ENCODE measurements around the gene COL18A1.

The COL18A1 gene

DNA sequence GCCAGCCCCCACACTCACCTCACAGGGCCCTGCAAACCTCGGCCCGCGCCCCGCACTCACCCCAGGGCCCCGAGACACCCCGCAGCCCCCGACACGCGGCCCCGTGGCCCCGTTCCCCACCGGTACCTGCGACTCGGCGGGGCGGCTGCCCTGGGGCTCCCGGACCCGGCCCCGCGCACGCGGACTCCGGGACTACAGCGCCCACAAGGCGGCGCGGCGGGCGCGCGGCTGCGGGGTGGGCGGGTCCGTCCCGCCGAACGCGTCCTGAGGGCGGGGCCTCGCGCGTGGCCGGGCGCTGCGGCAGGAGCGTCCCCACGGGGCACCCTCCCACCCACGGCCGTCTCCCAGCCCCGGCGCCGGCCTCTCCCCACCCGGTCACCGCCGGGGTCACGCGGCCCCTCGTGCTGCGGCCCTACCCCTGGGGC is 137.3 kb downstream of the COL18A1 start, which contains the start of gene SLC19A1:
Gene SLC19A1 (minus strand): TSS at position 199 of the 425 bp plus-strand sequence. CDS start 4,481 bp downstream, outside the sequence.
- peak; percentile 58 for TF ChIP-seq MAX (IDR thresholded peaks at IDR 0.05; ENCODE audit: low read depth, low read length)
- TF ChIP-seq, protein P1, sequence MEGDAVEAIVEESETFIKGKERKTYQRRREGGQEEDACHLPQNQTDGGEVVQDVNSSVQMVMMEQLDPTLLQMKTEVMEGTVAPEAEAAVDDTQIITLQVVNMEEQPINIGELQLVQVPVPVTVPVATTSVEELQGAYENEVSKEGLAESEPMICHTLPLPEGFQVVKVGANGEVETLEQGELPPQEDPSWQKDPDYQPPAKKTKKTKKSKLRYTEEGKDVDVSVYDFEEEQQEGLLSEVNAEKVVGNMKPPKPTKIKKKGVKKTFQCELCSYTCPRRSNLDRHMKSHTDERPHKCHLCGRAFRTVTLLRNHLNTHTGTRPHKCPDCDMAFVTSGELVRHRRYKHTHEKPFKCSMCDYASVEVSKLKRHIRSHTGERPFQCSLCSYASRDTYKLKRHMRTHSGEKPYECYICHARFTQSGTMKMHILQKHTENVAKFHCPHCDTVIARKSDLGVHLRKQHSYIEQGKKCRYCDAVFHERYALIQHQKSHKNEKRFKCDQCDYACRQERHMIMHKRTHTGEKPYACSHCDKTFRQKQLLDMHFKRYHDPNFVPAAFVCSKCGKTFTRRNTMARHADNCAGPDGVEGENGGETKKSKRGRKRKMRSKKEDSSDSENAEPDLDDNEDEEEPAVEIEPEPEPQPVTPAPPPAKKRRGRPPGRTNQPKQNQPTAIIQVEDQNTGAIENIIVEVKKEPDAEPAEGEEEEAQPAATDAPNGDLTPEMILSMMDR (IDR thresholded peaks at IDR 0.05; ENCODE audit: low read depth, low read length) = no peak
- no peak for TF ChIP-seq POLR2A (IDR thresholded peaks at IDR 0.05; ENCODE audit: extremely low read depth, insufficient read length)
- peak; percentile 94 for TF ChIP-seq MYC (IDR thresholded peaks at IDR 0.05; ENCODE audit: low read depth, low read length)
- peak within 1 kb of the TSS; percentile 91 for H3K4me3 ChIP-seq (ENCODE audit: low read depth, low read length)
- peak; percentile 77 for DNase-seq (ENCODE audit: low read depth)

DNA sequence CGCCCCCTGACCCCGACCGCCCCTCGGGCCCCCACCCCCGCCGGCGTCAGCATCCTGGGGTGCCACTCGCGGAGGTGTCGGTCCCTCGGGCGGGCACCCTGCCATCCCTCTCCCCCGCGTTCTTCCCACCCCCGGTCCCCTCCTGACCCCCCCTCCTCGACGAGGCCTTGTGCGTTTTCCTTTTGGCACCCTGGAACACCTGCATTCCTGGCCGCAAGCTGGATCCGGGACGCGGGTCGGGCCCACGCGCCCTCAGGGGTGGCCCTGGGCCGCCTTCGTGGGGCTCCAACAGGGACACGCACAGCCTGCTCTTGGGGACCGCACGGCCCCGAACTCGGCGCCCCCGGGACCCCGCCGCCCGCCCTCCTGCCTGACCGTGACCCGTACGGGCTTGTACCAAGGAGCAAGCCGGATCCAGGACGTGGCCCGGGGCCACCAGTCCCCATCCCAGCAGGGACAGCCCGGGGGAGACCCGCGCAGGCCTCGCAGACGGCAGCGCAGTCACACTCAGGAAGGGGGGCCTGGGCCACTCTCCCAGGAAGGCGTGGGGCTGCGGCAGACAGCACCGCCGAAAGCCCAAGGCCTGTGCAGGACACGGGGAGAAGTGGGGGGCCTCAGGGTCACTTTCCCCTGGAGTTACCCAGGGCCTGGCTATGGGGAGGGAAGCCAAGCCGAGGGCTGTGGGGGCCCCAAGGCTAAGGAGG is 137.9 kb downstream of the COL18A1 start:
- DNase-seq (ENCODE audit: low read depth) = no peak
- TF ChIP-seq POLR2A (IDR thresholded peaks at IDR 0.05; ENCODE audit: extremely low read depth, insufficient read length) (no peak), MAX (IDR thresholded peaks at IDR 0.05; ENCODE audit: low read depth, low read length) (no peak), MYC (IDR thresholded peaks at IDR 0.05; ENCODE audit: low read depth, low read length) (no peak)
- TF ChIP-seq, protein P1 (IDR thresholded peaks at IDR 0.05; ENCODE audit: low read depth, low read length) = no peak
- no peak overlapping the region for H3K4me3 ChIP-seq (ENCODE audit: low read depth, low read length)

- H3K4me3 ChIP-seq (ENCODE audit: low read depth, low read length) = no peak overlapping the region
- TF ChIP-seq MAX (IDR thresholded peaks at IDR 0.05; ENCODE audit: low read depth, low read length) (no peak), MYC (IDR thresholded peaks at IDR 0.05; ENCODE audit: low read depth, low read length) (no peak), POLR2A (IDR thresholded peaks at IDR 0.05; ENCODE audit: extremely low read depth, insufficient read length) (no peak)
- TF ChIP-seq, protein P1 (IDR thresholded peaks at IDR 0.05; ENCODE audit: low read depth, low read length) = no peak
- no peak for DNase-seq (ENCODE audit: low read depth)
Observed at GRCh38 chr21:45543371-45543709, 138.4 kb downstream of the COL18A1 start.

DNA sequence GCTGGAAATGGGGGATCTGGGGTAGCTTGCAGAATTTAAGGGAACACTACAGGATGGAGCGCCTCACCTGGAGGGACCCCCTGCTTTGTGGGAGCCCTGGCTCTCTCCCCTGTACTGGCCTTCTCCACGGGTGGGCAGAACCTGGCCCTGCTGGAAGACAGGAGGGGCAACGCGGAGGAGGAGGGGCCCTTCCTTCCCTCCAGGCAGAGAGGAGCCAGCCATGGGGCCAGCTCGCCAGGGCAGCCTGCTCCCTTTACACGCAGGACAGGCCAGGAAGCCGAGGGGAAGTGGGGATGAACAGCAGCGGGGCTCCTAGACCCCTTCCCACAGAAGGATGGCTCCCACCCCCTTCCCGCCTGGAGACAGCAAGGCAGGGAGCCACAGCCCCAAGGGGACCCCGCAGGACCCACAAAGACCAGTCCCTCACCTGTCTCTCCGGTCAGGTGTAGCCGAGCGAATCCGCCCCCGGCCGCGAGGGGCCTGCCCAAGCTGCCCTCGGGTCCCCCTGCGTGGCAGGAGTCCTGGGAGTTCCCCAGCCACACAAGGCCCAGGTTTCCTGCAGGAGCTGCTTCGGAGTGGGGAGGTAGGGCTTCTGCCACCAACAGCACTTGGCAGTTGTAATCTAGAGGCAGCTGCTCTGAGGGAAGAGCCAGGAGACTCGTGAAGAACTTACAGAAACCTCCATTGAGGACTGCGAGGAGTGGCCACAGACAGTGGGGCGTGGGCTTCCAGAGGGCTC is 138.9 kb downstream of the COL18A1 start:
- TF ChIP-seq MYC (IDR thresholded peaks at IDR 0.05; ENCODE audit: low read depth, low read length) (no peak), POLR2A (IDR thresholded peaks at IDR 0.05; ENCODE audit: extremely low read depth, insufficient read length) (no peak), MAX (IDR thresholded peaks at IDR 0.05; ENCODE audit: low read depth, low read length) (no peak)
- TF ChIP-seq, protein P1 (IDR thresholded peaks at IDR 0.05; ENCODE audit: low read depth, low read length) = no peak
- no peak for DNase-seq (ENCODE audit: low read depth)
- no peak overlapping the region for H3K4me3 ChIP-seq (ENCODE audit: low read depth, low read length)

- DNase-seq (ENCODE audit: low read depth) = no peak
- H3K4me3 ChIP-seq (ENCODE audit: low read depth, low read length) = no peak overlapping the region
- no peak for TF ChIP-seq POLR2A (IDR thresholded peaks at IDR 0.05; ENCODE audit: extremely low read depth, insufficient read length)
- TF ChIP-seq MYC (IDR thresholded peaks at IDR 0.05; ENCODE audit: low read depth, low read length) = no peak
- no peak for TF ChIP-seq MAX (IDR thresholded peaks at IDR 0.05; ENCODE audit: low read depth, low read length)
- TF ChIP-seq, protein P1 (IDR thresholded peaks at IDR 0.05; ENCODE audit: low read depth, low read length) = no peak
Observed at GRCh38 chr21:45544449-45545235, 139.7 kb downstream of the COL18A1 start.

Data from NB4 (cell line).